Transverse colon (tissue), 4 donors: ENCODE data around the gene ZYG11A. TPM values are rescaled to one million over a fixed set of nuclear protein-coding genes. Genes with fewer than 3 reads are reported as not detected.

ENCODE experiments used
- DNase-seq: peaks from one replicate; pipeline ENCODE4 v3.0.0-alpha.2; 2019
- H3K27ac ChIP-seq, 4 donors: fragments of 200-600 bp; sonication (generic); 2 replicates each; pipeline ENCODE4 v1.5.1; 2016 to 2018; ENCODE audit warnings: inconsistent platforms in 4 of 4
- H3K27me3 ChIP-seq: fragments of 200-600 bp; sonication (generic); 2 replicates; pipeline ENCODE4 v1.5.1; 2017; ENCODE audit warnings: inconsistent platforms
- H3K36me3 ChIP-seq, 4 donors: fragments of 200-600 bp; sonication (generic); 2 replicates each; pipeline ENCODE4 v1.5.1; 2017 to 2019; ENCODE audit warnings: inconsistent platforms in 4 of 4
- H3K4me1 ChIP-seq, 4 donors: fragments of 200-600 bp; sonication (generic); 2 replicates each; pipeline ENCODE4 v1.5.1; 2017 to 2020; ENCODE audit warnings: inconsistent platforms in 4 of 4
- H3K4me3 ChIP-seq, 4 donors: fragments of 200-600 bp; sonication (generic); 1 replicate in 1 of 4; 2 replicates in 3 of 4; pipeline versions ENCODE4 v1.5.1 to v1.6.1; 2017 to 2019; ENCODE audit warnings: inconsistent platforms in 4 of 4
- H3K9me3 ChIP-seq, 2 donors: fragments of 200-600 bp; sonication (generic); 2 replicates each; pipeline ENCODE4 v1.5.1; 2017 to 2019; ENCODE audit warnings: inconsistent platforms in 2 of 2
- CTCF ChIP-seq, 5 experiments: fragments of 200-600 bp in 3 of 5; fragments of 450-650 bp in 2 of 5; sonication (generic) in 3 of 5; IDR thresholded peaks; 1 replicate in 2 of 5; 2 replicates in 3 of 5; pipeline ENCODE4 v1.5.1; 2016 to 2017; ENCODE audit warnings: antibody characterized with exemption in 5 of 5, inconsistent platforms in 3 of 5, mild to moderate bottlenecking in 2 of 5, moderate library complexity in 1 of 5
- EP300 ChIP-seq: sonication (generic); formaldehyde crosslinking; IDR thresholded peaks from one replicate; pipeline ENCODE4 v1.6.1; 2017; ENCODE audit warnings: antibody characterized with exemption, low read depth
- POLR2A ChIP-seq: fragments of 450-650 bp; IDR thresholded peaks from one replicate; pipeline ENCODE4 v1.6.1; 2016; ENCODE audit warnings: antibody characterized with exemption, mild to moderate bottlenecking, moderate library complexity
- POLR2AphosphoS5 ChIP-seq, 3 donors: sonication (generic); formaldehyde crosslinking; IDR thresholded peaks; one replicate each; pipeline ENCODE4 v1.6.1; 2016; ENCODE audit warnings: antibody characterized with exemption in 3 of 3
- WGBS, 2 donors: methylation state at CpG; one replicate each; pipeline ENCODE4 v1.1.5; 2018; ENCODE audit warnings: low coverage in 1 of 2; 5-methylcytosine and 5-hydroxymethylcytosine counted together
- in situ Hi-C, 4 donors: fragments of 200-750 bp; cut with MboI; loops; one replicate each; pipeline versions ENCODE4 v1.15.0 to v1.15.1; 2017; ENCODE audit warnings: low sequenced_read_pairs in 3 of 4, low pct_ligation_motif_present in 1 of 4, low pct_unique_long_range_greater_than_20kb in 1 of 4
- intact Hi-C: fragments of 100-400 bp; cut with DNase I; formaldehyde crosslinking; loops from one replicate; pipeline ENCODE4 v1.15.1; 2023; ENCODE audit warnings: low total_unique reads
- total RNA-seq, 4 donors: library from RNA; depleted of rRNA; stranded (reverse); fragments of >200 nt; gene quantifications; one replicate each; pipeline ENCODE4 v1.1.0, GENCODE V29; 2016

Gene ZYG11A
- total RNA-seq, 4 donors from 2014 or later, result 0.32 TPM; not detected in 3

DNA sequence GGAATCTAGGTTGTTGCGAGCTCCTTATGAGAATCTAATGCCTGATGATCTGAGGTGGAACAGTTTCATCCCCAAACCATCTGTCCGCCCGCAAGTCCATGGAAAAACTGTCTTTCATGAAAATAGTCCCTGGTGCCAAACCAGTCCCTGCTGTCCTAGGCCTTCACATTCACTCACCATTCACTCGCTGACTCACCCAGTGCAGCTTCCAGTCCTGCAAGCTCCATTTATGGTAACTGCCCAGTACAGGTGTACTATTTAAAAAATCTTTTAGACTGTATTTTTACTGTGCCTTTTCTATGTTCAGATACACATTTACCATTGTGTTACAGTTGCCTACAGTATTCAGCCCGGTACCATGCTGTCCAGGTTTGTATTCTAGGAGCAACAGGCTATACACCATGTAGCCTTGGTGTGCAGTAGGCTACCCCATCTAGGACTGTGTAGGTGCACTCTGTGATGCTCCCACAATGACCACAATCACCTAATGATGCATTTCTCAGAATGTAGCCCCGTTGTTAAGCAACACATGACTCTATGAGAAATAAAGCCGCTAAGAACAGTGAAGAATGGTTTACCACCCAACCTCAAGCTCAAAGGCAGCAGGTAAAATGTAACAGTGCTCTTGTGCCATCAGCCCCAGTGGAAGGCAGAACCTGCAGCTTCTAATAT lies 76.6 kb downstream of the ZYG11A start:
- 92 to 100% methylated on average over 1 to 7 of the region's 7 CpGs for WGBS, 2 donors
- Histone ChIP-seq H3K4me3 (no peak overlapping the region), H3K27ac (no peak overlapping the region), H3K4me1 (peaks cover 0 to 16% (median 4%) of the 10 kb centered on the region in 4 donors), H3K9me3 (no peaks in the 10 kb centered on the region), H3K36me3 (no peaks in the 10 kb centered on the region), H3K27me3 (no peaks in the 10 kb centered on the region)
- in situ Hi-C loops, result loop anchor here in 1 of 4 donors (25.0 kb wide), 1 partner anchor 268 kb away; the partner anchor contains the start of gene CPT2
- intact Hi-C loops, result loop anchor here (10.0 kb wide), 1 partner anchor 266 kb away; no protein-coding TSS in a partner anchor
- TF ChIP-seq POLR2A (no peak), POLR2AphosphoS5 (IDR thresholded peaks at IDR 0.05) (no peak), CTCF (IDR thresholded peaks at IDR 0.05) (no peak), EP300 (no peak)
- no peak for DNase-seq

- no peaks in the 10 kb centered on the region for H3K27me3 ChIP-seq
- peak overlapping the region in 3 of 4 donors; percentile 77 to 88 (median 87) for H3K27ac ChIP-seq
- intact Hi-C loops (loop anchor here (10.0 kb wide), 1 partner anchor 265 kb away; no protein-coding TSS in a partner anchor), in situ Hi-C loops (loop anchor here in 1 of 4 donors (25.0 kb wide), 1 partner anchor 267 kb away; the partner anchor contains the start of gene CPT2)
- no peaks in the 10 kb centered on the region for H3K9me3 ChIP-seq
- no peak overlapping the region for H3K4me3 ChIP-seq
- 93 to 94% methylated on average over 3 to 10 of the region's 10 CpGs for WGBS, 2 donors
- TF ChIP-seq POLR2AphosphoS5 (IDR thresholded peaks at IDR 0.05) (no peak), POLR2A (no peak), CTCF (IDR thresholded peaks at IDR 0.05) (no peak), EP300 (no peak)
- H3K4me1 ChIP-seq, result peaks cover 0 to 16% (median 4%) of the 10 kb centered on the region in 4 donors
- DNase-seq, result no peak
- H3K36me3 ChIP-seq, result no peaks in the 10 kb centered on the region
These were observed 77.3 kb downstream of the ZYG11A start for GRCh38 chr1:52919723-52920483.

DNA sequence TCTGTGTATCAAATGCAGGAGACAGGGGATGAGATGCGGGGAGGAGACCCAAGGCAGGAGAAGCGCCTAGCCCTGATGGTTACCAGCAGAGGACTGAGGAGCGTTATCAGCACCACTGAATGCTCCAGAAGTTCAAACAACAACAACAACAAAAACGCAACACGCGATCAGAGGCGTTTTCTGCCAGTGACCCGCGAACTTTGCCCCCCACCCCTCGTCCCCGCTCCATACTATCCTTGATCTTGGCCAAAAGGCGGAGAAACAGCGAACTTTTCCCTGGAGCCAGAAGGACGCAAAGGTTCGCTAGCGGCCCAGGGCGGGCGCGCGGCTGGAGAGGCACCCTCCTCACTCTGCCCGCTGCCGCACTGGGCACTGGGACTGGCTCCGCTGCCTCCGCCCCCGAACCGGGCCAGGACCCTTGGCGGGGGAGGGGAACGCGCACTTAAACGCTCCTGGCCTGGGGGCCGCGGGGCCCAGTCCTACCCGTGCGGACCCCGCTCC lies 78.3 kb downstream of the ZYG11A start:
- 27 to 47% methylated on average over 6 to 34 of the region's 35 CpGs for WGBS, 2 donors
- peak; percentile 35 for DNase-seq
- Histone ChIP-seq H3K4me1 (peaks cover 0 to 22% (median 4%) of the 10 kb centered on the region in 4 donors), H3K27ac (peak overlapping the region; percentile 74 to 88 (median 82)), H3K9me3 (no peaks in the 10 kb centered on the region), H3K36me3 (no peaks in the 10 kb centered on the region), H3K27me3 (no peaks in the 10 kb centered on the region), H3K4me3 (peak overlapping the region; percentile 43 to 69 (median 60))
- intact Hi-C loops (no loop called here), in situ Hi-C loops (loop anchor here in 1 of 4 donors (25.0 kb wide), 1 partner anchor 266 kb away; the partner anchor contains the start of gene CPT2)
- TF ChIP-seq EP300 (no peak), POLR2AphosphoS5 (IDR thresholded peaks at IDR 0.05) (no peak), CTCF (IDR thresholded peaks at IDR 0.05) (no peak), POLR2A (no peak)

GRCh38 chr1:52925571-52926005 lies 83.0 kb downstream of the ZYG11A start:
- H3K4me3 ChIP-seq, result no peak overlapping the region
- in situ Hi-C loops, result loop anchor here in 1 of 4 donors (25.0 kb wide), 1 partner anchor 262 kb away; the partner anchor contains the start of gene CPT2
- no peak for DNase-seq
- no peak overlapping the region for H3K27ac ChIP-seq
- H3K36me3 ChIP-seq, result no peaks in the 10 kb centered on the region
- H3K27me3 ChIP-seq, result no peaks in the 10 kb centered on the region
- H3K4me1 ChIP-seq, result peaks cover 5 to 36% (median 17%) of the 10 kb centered on the region in 4 donors
- intact Hi-C loops, result no loop called here
- no peak for TF ChIP-seq EP300
- 20 to 51% methylated on average over 1 to 5 of the region's 5 CpGs for WGBS, 2 donors
- H3K9me3 ChIP-seq, result no peaks in the 10 kb centered on the region
